GM21360 (cell line): ENCODE results near the gene DAZ2.
"Not testable (repeated sequence)": the region's sequence is repeated elsewhere in the genome, so short reads cannot be mapped to it uniquely, and the experiment has no call there.

Source experiments
- ATAC-seq: cut with Tn5 transposase; IDR thresholded peaks from one replicate; pipeline ENCODE4 v1.9.1; 2021; ENCODE audit warnings: mild to moderate bottlenecking, moderate library complexity; ENCODE audit not compliant: unreplicated experiment

Gene DAZ2

DNA sequence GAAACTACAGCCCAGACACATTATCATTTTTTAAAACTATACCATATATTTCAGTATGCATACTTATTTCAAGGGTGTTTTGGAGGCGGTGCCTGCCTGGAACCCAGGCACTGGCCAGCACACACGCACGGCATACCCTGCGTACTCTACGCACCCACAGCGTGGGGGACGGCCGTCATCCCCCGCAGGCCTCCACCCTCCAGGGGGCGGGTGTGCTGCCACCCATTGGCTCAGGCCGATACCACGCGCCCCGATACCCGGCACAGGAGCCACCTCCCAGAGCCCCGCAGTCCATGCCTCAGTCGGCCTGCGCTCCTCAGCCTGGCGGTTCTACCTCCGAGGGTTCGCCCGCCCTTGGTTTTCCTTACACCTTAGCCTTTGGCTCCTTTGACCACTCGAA, at the start of gene DAZ2:
TSS of gene DAZ2 (plus strand) at position 301 of the 400 bp plus-strand sequence. CDS start 208 bp downstream, outside the sequence.
- not testable (repeated sequence) for ATAC-seq

- ATAC-seq = not testable (repeated sequence)
Measured at GRCh38 chrY:23198908-23199307, 20.4 kb upstream of the DAZ2 start, which contains the start of gene DAZ1. Gene DAZ1 (minus strand): TSS chrY:23199008. CDS start chrY:23198800, 208 bp downstream.

GRCh38 chrY:23207455-23207854, 11.9 kb upstream of the DAZ2 start:
- ATAC-seq = not testable (repeated sequence)

DNA sequence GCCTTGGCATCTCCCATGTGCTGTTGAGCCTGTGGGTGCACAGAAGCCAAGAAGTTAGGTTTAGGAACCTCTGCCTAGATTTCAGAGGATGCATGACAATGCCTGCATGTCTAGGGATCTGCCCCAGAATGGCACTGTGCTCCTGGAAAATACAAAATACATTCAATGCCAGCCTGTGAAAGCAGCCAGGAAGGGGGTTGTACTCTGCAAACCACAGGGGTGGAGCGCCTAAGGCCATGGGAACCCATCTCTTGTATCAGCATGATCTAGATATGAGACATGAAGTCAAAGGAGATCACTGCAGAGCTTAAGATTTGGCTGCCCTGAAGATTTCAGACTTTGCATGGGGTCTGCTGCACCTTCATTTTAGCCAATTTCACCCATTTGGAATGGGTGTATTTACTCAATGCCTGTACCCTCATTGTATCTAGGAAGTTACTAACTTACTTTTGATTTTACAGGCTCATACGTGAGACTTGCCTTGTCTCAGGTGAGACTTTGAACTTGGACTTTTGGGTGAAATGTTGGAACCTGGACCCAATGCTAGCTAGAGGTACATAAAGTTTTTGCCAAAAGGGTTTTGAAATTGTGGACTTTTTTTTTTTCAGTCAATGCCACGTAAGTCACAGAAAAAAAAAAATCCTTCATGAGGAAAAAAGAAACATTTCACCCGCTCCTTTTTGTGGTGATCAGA, 9.4 kb upstream of the DAZ2 start:
- not testable (repeated sequence) for ATAC-seq

DNA sequence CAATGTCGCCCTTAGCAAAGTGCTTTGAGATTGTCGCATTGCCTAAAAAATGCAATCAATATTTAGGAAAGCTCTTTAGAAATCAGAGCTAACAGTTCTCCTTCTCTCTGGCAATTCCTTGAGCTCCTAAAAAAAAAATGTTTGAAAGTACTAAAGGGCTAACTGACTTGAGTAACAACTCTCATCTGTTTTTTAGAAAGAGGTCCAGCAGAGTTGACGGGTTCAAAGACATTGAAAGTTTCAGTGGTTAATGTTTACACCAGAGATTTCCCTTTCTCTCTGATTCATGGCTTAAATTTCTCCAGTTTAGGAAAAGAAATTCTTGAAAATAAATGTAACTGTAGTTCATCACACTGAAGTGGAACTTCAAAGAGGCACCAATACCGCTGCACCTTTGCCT, 8.7 kb upstream of the DAZ2 start:
- ATAC-seq = not testable (repeated sequence)
